C4-2B (cell line): ENCODE data around the gene ITIH5.

Experiments
- H3K27ac ChIP-seq: fragments of 450-650 bp; 2 replicates; pipeline ENCODE4 v1.5.1; 2017
- ZFX ChIP-seq: fragments of 450-650 bp; IDR thresholded peaks from 2 replicates; pipeline ENCODE4 v1.6.1; 2017
- TF ChIP-seq, protein P1 (sequence below): fragments of 450-650 bp; conservative IDR thresholded peaks from 2 replicates; pipeline ENCODE4 v1.5.1; 2017; ENCODE audit warnings: mild to moderate bottlenecking

The ITIH5 gene

DNA sequence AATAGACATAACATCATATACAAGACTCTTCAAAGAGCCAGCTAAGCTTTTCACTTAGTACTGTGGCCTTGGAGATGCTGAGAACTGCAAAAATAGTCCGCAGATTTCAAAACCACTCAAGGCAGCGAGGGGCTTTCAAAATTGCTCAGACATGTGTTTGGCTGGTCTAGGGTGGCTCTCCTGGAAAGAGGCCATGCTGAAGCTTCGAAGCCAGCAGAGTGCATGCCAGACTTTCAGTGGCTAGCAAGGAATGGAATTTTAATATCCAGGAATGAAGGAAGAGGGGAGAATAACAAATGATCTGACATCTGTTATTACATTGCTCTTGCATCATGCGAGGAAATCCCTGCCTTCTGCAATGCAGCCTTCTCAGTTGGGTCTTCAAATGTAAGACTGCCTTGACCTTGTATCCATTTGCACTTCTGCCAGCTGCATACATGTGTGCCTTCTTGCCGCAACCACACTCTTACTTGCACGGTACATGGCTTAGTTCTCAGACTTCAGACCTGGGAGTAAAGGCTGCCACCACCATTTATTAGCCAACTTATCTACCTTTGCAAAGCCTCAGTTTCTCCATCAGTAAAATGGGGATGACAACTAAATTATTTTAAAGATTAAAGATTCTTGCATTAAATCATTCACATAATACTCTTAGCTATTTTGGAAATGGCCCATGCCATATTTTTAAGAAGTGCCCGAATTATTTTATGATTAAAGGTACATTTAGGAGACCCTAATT is 55.9 kb downstream of the ITIH5 start:
- H3K27ac ChIP-seq, result no peak overlapping the region

DNA sequence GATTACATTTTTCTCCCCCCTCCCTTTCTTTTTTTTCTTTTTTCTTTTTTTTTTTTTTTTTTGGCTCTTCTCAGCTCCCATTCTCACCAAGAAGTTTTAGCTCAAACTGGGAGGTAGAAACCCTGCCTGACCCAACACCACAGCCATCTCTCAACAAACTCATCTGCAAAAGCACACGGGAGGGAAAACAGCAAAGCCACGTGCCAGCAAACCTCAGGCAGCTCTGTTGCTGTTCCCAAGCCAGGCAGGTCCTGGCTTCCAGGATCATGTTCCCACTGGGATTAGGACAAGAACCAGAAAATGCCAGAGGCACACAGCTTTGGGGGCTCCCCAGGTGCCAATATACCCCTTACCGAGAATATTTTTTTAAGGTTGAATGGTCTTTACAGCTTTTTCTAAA is 56.7 kb downstream of the ITIH5 start:
- no peak overlapping the region for H3K27ac ChIP-seq
- TF ChIP-seq, protein P1, sequence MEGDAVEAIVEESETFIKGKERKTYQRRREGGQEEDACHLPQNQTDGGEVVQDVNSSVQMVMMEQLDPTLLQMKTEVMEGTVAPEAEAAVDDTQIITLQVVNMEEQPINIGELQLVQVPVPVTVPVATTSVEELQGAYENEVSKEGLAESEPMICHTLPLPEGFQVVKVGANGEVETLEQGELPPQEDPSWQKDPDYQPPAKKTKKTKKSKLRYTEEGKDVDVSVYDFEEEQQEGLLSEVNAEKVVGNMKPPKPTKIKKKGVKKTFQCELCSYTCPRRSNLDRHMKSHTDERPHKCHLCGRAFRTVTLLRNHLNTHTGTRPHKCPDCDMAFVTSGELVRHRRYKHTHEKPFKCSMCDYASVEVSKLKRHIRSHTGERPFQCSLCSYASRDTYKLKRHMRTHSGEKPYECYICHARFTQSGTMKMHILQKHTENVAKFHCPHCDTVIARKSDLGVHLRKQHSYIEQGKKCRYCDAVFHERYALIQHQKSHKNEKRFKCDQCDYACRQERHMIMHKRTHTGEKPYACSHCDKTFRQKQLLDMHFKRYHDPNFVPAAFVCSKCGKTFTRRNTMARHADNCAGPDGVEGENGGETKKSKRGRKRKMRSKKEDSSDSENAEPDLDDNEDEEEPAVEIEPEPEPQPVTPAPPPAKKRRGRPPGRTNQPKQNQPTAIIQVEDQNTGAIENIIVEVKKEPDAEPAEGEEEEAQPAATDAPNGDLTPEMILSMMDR, result no peak
- TF ChIP-seq ZFX, result no peak

More for the DNA sequence above, 55.9 kb downstream of the ITIH5 start:
- TF ChIP-seq, protein P1, result no peak
- TF ChIP-seq ZFX, result no peak

- TF ChIP-seq, protein P1, result no peak
- TF ChIP-seq ZFX, result no peak
- H3K27ac ChIP-seq, result no peak overlapping the region
These were observed 57.2 kb downstream of the ITIH5 start for GRCh38 chr10:7609556-7609955.

DNA sequence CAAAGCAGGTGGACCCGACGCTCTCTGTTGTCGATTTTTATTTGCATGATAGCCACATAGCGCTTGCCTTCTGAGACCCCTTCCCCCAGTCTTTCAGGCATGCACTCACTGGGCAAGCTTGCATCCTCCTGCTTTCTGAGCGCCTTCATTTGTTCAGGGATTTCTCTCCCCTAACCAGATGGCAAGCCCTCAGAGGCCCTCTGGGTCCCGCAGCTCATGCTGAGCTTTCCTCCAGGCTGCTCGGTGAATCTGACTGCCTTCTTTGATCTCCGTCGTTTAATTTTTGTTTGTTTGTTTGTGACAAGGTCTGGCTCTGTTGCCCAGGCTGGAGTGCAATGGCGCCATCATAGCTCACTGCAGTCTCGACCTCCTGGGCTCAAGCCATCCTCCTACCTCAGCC is 58.8 kb downstream of the ITIH5 start:
- H3K27ac ChIP-seq, result no peak overlapping the region
- no peak for TF ChIP-seq ZFX
- TF ChIP-seq, protein P1, result no peak

GRCh38 chr10:7606951-7607404 is 59.8 kb downstream of the ITIH5 start:
- TF ChIP-seq ZFX, result no peak
- TF ChIP-seq, protein P1, result no peak
- no peak overlapping the region for H3K27ac ChIP-seq

DNA sequence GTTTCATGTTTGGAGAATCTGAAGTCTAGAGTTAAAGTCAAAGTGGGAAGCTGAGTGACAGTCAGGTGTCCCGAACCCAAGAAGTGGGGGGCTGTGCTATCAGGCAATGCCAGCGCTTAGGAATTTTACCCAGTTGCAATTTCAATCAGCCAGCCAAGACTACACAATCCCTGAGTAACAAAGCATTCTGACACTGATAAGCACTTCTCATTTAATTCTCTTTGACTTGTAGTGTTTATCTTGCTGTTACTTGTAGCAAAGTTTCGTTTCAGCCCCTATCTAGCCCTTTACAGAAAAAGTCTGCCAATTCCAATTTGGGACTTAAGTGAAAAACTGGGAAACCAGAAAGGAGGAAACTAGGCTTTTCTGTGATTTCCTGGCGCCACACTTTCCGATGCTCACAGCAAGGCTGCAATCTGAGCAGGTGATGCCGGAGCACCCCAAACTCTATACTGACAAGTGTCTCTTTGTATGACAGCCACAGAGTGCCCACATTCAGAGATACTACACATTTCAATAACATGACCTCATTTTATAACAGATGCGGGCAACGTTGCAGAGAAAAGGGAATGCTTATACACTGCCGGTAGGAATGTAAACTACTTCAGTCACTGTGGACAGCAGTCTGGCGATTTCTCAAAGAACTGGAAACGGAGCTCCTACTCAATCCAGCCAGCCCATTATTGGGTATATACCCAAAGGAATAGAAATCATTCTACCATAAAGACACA is 61.0 kb downstream of the ITIH5 start:
- no peak for TF ChIP-seq ZFX
- TF ChIP-seq, protein P1, result no peak
- H3K27ac ChIP-seq, result no peak overlapping the region

GRCh38 chr10:7601023-7601656 is 65.6 kb downstream of the ITIH5 start:
- no peak overlapping the region for H3K27ac ChIP-seq
- TF ChIP-seq, protein P1, result no peak
- no peak for TF ChIP-seq ZFX
